Measurements from ENCODE around the gene OSBPL3.
A peak's percentile ranks its signal among the peaks of the same experiment; 100 is the strongest.

Gene OSBPL3

GRCh38 chr7:24980534-24981170, 674 bp upstream of the OSBPL3 start:
- peak; percentile 45 for DNase-seq (ENCODE audit: low spot score)

GRCh38 chr7:24979470-24979862, 512 bp downstream of the OSBPL3 start:
- DNase-seq (ENCODE audit: low spot score) = peak; percentile 78

DNA sequence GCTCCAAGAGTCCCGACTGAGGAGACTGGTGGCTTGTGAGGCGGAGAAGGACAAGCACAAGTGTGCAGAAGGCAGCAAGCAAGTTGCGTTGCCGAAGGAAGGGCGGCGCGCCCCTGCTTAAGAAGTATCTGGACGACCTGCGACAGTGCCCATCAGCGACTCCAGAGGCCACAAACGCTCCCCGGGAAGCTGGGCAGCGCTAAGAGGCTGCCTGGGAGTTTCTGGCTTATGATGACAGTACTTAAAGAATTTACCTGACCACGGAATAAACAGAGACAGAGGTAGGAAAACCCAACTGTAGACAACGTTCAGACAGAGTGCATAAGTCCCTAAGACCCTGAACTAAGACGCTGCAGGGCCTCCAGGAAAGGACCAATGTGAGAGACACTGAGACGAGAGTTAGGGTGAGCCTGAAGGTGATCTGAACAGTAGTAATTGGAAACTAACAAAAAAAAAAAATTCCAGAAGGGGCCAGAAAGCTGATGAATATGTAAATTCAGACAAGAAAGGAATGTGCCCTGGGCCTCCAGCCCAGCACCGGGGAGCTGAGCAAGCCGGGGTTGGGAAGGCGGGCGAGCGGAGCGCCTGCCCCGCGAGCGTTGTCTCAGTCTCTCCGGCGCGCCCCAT, 1.0 kb downstream of the OSBPL3 start:
- no peak for DNase-seq (ENCODE audit: low spot score)

GRCh38 chr7:24975644-24976260, 4.2 kb downstream of the OSBPL3 start:
- no peak for DNase-seq (ENCODE audit: low spot score)

DNA sequence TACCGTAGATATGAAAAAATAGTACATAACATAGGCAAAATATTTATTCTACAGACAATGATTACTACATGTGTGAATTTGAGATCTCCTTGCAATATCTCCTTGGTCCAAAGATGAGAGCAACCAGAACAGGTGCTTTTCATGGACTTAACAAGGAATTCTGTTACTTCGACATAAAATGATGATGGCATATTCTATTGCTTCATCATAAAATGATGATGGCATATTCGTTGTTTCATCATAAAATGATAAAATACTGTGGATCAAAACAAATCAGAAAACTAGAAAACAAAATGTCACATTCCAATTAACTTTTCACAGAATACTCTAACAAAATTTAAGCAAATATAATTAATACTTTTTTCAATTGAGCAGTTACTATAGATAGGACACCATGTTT, 4.8 kb downstream of the OSBPL3 start:
- no peak for DNase-seq (ENCODE audit: low spot score)

GRCh38 chr7:24974026-24974832, 5.7 kb downstream of the OSBPL3 start:
- no peak for DNase-seq (ENCODE audit: low spot score)

- no peak for DNase-seq (ENCODE audit: low spot score)
Measured at GRCh38 chr7:24972991-24973390, 7.0 kb downstream of the OSBPL3 start.

DNA sequence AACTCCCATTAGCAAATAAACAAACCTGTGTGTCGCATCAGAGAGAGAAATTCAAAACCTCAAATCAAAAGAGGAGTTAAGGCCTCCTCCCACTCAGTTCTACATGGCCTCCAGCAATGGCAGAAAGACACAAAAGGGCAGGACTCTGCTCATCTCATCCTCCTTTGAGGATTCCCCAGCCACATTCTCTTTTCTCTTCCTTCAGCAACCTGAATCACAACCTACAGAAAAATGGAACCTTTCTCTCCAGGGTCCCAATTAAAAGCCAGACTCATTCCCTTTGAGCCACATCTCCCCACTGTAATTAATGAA, 7.9 kb downstream of the OSBPL3 start:
- no peak for DNase-seq (ENCODE audit: low spot score)

DNA sequence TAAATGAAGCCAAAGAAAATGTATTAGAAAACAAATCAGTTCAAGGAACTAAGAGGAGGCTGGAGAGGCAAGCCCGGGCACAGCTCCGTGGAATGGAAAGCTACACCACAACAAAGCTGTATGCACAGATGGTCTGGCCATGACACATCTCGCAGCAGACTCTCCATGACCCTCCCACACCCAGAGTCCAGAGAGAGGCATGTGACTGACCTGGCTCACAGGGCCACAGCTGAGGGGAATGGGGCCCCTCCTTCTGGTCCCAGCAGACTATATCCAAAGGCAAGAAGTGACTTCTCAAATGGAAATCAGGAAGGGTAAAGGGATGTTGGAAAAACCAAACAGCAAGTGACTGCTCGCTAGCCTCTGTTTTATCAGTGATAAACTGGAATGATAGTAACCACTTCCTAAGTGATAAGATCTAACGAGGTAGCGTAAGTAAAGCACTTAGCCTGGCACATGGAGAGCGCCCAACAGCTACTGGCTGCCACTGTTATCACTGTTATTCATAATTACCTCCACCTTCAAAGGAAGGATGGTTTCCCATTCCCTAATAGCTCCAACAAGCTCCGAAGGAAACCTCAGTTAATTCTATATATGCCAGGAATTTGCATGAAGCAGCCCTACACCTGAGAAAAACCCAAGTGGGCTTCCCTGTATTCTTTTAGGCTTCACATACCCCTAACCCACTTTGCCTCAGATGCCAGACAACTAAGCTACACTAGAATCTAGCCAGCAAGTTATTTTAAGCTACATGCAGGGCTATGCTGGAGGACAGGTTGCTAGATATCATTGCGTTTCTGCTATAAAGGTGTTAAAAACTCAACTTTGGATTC, 8.4 kb downstream of the OSBPL3 start:
- no peak for DNase-seq (ENCODE audit: low spot score)

DNA sequence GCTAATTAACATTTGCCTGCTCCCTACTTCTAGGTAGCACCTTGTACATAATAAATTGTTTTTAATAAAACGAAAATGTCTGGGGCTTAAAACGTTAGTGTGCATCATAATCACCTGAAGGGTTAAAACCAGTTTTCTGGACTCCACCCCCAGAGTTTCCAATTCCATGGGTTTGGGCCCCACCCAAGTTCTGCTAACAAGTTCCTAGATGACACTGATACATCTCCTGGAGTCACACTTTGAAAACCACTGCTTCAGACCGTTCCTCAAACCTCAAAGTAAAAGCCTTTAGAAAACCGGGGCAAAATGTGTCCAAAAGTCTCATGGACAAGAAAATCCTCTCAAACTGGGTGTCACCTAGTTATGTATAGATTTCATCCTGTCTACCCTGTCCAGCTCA, 9.3 kb downstream of the OSBPL3 start:
- DNase-seq (ENCODE audit: low spot score) = no peak

- DNase-seq (ENCODE audit: low spot score) = no peak
Measured at GRCh38 chr7:24968165-24968564, 11.8 kb downstream of the OSBPL3 start.

DNA sequence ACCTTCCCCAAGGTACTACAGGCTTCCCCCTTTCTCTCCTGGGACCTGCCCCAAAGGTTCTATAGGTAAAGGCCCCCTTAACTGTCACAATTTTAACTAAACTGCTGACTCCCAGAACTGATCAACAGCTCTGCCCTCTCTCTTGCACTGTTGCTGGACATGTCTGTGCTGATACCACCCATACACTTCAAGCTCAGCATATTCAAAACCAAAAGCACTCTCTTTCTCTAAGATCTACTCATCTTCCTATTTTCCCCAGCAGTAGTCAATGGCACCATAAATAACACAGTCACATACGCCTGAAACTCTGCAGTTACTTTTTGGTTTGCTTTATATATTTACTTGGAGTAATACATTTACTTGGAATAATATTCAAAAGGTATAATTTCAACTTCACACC, 12.3 kb downstream of the OSBPL3 start:
- DNase-seq (ENCODE audit: low spot score) = no peak

- no peak for DNase-seq (ENCODE audit: low spot score)
Measured at GRCh38 chr7:24966802-24967201, 13.2 kb downstream of the OSBPL3 start.

DNA sequence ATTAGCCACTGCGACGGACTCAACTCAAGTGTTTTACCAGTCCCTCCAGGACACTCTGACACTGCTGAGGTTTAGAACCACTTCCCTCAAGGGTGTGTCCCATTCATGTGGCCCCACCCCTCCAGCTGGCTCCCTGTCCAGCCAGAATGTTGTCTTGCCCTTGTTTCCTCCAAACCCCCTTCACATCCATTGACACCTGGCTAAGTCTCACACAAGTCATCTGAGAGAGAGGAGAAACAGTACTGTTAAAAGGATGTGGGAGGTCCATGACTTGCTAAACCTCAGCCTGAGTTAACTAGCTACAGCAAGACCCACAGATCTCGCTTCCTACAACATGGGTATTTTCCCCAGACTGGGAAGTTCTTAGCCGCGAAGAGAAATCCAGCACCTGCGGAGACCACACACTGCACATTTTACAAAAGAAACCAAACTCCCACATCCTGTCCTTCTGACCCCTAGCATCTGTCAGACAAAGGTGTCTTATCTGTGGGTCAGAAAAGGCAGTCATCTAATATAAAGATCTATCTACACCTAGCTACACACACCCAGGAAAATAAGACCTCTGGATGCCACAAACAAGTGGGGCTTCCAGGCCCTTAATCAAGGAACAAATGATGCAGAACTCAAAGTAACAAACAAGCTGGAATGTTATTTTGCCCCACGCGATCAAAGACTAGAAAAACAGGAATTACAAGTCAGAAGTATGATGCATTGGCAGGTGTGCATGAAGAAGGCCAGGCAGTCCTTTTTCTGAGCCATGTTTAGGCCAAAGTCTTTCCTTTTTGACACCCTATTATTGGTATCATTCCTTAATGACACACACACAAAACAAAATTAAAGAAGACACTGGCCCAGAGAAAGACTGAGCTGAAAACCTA, 13.9 kb downstream of the OSBPL3 start:
- peak; percentile 36 for DNase-seq (ENCODE audit: low spot score)

DNA sequence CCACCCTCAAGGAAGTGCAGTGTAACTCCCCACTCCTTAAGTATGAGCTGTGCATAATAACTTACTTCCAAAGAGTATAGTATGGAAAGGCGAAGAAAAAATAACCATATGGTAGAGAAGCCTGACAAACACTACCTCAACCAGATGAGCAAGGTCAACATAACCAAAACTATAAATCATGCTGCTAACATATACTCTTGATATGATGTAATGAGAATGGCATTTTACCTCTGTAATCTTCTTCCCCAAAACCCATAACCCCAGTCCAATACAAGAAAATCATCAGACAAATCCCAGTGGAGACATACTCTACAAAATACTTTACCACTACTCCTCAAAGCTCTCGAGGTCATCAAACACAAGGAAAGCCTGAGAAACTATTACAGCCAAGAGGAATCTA, 15.8 kb downstream of the OSBPL3 start:
- no peak for DNase-seq (ENCODE audit: low spot score)

DNA sequence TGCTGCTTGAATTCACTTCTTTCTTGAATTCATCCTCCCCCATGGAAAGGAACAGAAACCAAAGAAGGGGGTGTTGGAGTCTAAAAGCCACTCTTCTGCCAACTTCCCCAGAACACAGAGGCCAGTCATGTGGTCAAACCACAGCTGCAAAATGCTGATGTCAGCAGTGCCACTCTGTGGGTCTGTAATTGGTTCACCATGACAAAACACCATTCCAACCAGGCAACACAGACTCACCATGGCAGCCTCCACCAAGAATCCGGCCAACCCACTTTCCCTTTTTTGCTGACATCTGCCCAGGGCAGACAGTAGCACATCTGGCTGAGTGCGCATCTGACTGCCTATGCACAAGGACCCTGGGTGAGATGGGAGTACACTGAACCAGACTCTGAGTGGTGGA, 16.8 kb downstream of the OSBPL3 start:
- DNase-seq (ENCODE audit: low spot score) = peak; percentile 26

GRCh38 chr7:24962418-24962962, 17.5 kb downstream of the OSBPL3 start:
- DNase-seq (ENCODE audit: low spot score) = no peak

DNA sequence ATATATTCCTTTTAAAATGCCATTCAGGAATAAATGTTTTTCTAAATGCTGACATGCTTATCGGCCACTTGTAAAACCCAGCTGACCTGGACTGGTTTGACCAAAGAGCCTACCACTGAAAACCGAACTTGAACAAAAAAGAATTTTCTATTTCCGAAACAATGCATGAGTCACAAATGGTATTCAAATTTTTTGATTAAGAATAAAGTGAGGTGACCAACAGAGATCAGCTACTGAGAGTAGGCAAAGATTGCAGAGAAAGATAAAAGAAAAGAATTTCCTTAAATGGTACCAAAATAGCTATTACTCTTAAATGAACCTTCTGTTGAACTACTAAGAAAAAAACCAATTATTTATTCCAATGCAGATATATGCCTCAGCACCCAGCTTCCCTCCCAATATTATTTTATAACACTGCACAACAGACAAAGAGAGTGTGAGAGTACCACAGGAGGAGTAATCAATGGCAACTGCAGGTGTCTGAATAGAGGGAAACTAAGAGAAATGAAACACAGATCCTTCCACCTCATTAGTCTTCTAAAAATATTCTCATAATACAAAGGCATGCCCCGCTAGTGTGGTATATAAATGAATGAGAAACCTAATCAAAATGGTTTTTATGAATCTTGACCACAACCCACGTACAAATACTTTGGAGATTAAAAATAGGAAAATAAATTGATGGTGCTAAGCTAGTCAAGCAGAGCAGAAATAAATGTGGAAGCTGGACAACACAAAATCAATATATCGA, 20.1 kb downstream of the OSBPL3 start:
- no peak for DNase-seq (ENCODE audit: low spot score)

DNA sequence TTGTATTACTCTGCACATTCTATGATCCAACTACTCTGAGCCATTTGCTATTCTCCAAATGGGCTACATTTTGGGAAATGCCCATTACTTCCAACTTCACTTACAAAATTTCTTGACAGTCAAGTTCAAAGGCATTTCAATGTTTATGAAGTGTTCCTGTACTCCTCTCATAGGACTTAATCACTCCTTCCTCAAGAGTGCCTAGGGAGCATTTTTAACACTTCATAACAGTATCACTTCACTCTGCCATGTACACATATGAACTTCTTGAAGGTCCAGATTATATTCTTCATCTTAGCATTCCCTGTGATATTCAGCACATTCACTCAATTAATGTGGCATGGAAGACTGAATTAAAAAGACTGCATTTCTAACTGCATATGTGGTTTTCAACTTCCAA, 21.6 kb downstream of the OSBPL3 start:
- DNase-seq (ENCODE audit: low spot score) = no peak

GRCh38 chr7:24956021-24956420, 24.0 kb downstream of the OSBPL3 start:
- DNase-seq (ENCODE audit: low spot score) = no peak

Data from CD4-positive, alpha-beta T cell treated with Interleukin-15 for 4 hours (primary cell).